ENCODE data around the gene GORAB. TPM values are rescaled to one million over a fixed set of nuclear protein-coding genes. Genes with fewer than 3 reads are reported as not detected.
A peak's percentile ranks its signal among the peaks of the same experiment; 100 is the strongest.

The GORAB gene
- total and polyA plus RNA-seq, 4 donors = 12.1 to 18.3 (median 13.2) TPM

DNA sequence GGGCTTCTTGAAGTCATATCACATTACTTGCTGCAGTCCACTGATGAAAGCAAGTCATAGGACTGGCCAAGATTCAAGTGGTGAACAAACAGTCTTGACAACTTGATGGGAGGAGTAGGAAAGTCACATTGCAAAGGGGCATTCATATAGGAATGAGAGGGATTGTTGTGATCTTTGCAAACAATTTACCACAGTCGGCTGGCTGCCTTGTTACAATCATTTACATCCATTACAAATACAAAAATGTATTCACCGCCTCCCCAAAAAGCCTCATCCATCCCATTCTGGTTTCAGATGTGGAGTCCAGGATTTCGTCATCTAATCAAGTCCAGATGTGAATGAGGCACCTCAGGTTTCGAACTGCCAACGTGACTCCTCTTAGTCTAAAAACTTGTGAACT is 26.8 kb downstream of the GORAB start:
- no peaks in the 10 kb centered on the region for H3K4me1 ChIP-seq (ENCODE audit: control insufficient read depth, insufficient read depth, low read length)
- DNase-seq (ENCODE audit: low read depth in 4 of 6, low spot score in 6 of 6) = no peak
- peaks cover 3% of the 10 kb centered on the region for H3K36me3 ChIP-seq (ENCODE audit: control insufficient read depth, insufficient read depth, low read length)
- 100% methylated on average over 2 of the region's 5 CpGs for WGBS (ENCODE audit: insufficient coverage)
- no peak overlapping the region for H3K27ac ChIP-seq (ENCODE audit: low read depth, low read length)
- H3K27me3 ChIP-seq (ENCODE audit: control insufficient read depth, insufficient read depth, low read length) = no peaks in the 10 kb centered on the region
- no peak overlapping the region for H3K4me3 ChIP-seq (ENCODE audit: low read depth, low read length)
- H3K9me3 ChIP-seq (ENCODE audit: control insufficient read depth, insufficient read depth, low read length) = no peaks in the 10 kb centered on the region

- Histone ChIP-seq H3K9me3 (ENCODE audit: control insufficient read depth, insufficient read depth, low read length) (no peaks in the 10 kb centered on the region), H3K27ac (ENCODE audit: low read depth, low read length) (no peak overlapping the region), H3K4me1 (ENCODE audit: control insufficient read depth, insufficient read depth, low read length) (no peaks in the 10 kb centered on the region), H3K4me3 (ENCODE audit: low read depth, low read length) (no peak overlapping the region), H3K27me3 (ENCODE audit: control insufficient read depth, insufficient read depth, low read length) (no peaks in the 10 kb centered on the region), H3K36me3 (ENCODE audit: control insufficient read depth, insufficient read depth, low read length) (peaks cover under 1% of the 10 kb centered on the region)
- DNase-seq (ENCODE audit: low read depth in 4 of 6, low spot score in 6 of 6) = no peak
- WGBS (ENCODE audit: insufficient coverage) = 84% methylated on average over 2 of the region's 2 CpGs
Measured at GRCh38 chr1:170559166-170559565, 27.2 kb downstream of the GORAB start.

GRCh38 chr1:170560681-170561285 is 28.8 kb downstream of the GORAB start:
- Histone ChIP-seq H3K36me3 (ENCODE audit: control insufficient read depth, insufficient read depth, low read length) (no peaks in the 10 kb centered on the region), H3K4me1 (ENCODE audit: control insufficient read depth, insufficient read depth, low read length) (no peaks in the 10 kb centered on the region), H3K27me3 (ENCODE audit: control insufficient read depth, insufficient read depth, low read length) (no peaks in the 10 kb centered on the region), H3K27ac (ENCODE audit: low read depth, low read length) (no peak overlapping the region), H3K9me3 (ENCODE audit: control insufficient read depth, insufficient read depth, low read length) (no peaks in the 10 kb centered on the region), H3K4me3 (ENCODE audit: low read depth, low read length) (no peak overlapping the region)
- WGBS (ENCODE audit: insufficient coverage) = 100% methylated on average over 1 of the region's 4 CpGs
- DNase-seq (ENCODE audit: low read depth in 4 of 6, low spot score in 6 of 6) = no peak

DNA sequence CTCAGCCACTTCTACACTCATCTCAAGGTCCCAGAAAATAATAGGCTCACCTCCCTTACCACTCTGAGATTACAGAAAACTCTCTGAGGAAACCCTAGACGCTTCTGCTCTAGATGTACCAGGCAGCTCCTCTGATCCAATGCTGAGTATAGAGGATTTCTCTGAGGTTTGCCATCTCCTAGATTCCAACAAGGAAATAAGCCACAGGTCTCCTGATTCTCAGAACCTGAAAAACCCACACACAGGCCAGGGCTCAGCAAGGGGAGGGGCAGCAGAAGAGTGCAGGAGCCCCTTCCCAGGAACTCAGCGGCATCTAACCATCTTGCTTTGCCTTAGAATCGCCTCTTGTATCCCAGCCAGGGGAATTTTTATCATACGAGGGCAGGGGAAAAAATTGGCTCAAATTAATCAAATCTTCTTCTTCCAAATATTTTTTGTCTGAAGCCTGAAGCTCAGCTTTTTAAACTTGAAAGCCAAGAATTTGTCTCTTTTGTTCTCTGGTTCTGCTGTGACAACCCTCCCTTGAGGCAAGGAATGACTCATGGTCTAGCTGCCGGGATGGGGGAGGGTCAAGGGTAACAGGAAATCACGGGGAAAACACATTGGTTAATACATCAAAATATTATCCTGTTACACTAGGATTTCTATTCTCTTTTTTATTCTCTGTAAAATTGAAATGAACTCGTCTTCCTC is 30.8 kb downstream of the GORAB start:
- no peaks in the 10 kb centered on the region for H3K4me1 ChIP-seq (ENCODE audit: control insufficient read depth, insufficient read depth, low read length)
- no peaks in the 10 kb centered on the region for H3K9me3 ChIP-seq (ENCODE audit: control insufficient read depth, insufficient read depth, low read length)
- WGBS (ENCODE audit: insufficient coverage) = no CpG with 5 or more reads among the region's 7 CpGs
- no peak overlapping the region for H3K4me3 ChIP-seq (ENCODE audit: low read depth, low read length)
- DNase-seq (ENCODE audit: low read depth in 4 of 6, low spot score in 6 of 6) = peak in 1 of 6 donors; percentile 22
- H3K27ac ChIP-seq (ENCODE audit: low read depth, low read length) = peak overlapping the region; percentile 16
- H3K27me3 ChIP-seq (ENCODE audit: control insufficient read depth, insufficient read depth, low read length) = no peaks in the 10 kb centered on the region
- no peaks in the 10 kb centered on the region for H3K36me3 ChIP-seq (ENCODE audit: control insufficient read depth, insufficient read depth, low read length)

GRCh38 chr1:170567214-170567613 is 35.2 kb downstream of the GORAB start:
- no peak for DNase-seq (ENCODE audit: low read depth in 4 of 6, low spot score in 6 of 6)
- Histone ChIP-seq H3K27me3 (ENCODE audit: control insufficient read depth, insufficient read depth, low read length) (no peaks in the 10 kb centered on the region), H3K36me3 (ENCODE audit: control insufficient read depth, insufficient read depth, low read length) (no peaks in the 10 kb centered on the region), H3K9me3 (ENCODE audit: control insufficient read depth, insufficient read depth, low read length) (no peaks in the 10 kb centered on the region), H3K27ac (ENCODE audit: low read depth, low read length) (no peak overlapping the region), H3K4me1 (ENCODE audit: control insufficient read depth, insufficient read depth, low read length) (no peaks in the 10 kb centered on the region), H3K4me3 (ENCODE audit: low read depth, low read length) (no peak overlapping the region)
- 94% methylated on average over 2 of the region's 3 CpGs for WGBS (ENCODE audit: insufficient coverage)

GRCh38 chr1:170568197-170568596 is 36.2 kb downstream of the GORAB start:
- no peaks in the 10 kb centered on the region for H3K27me3 ChIP-seq (ENCODE audit: control insufficient read depth, insufficient read depth, low read length)
- DNase-seq (ENCODE audit: low read depth in 4 of 6, low spot score in 6 of 6) = no peak
- H3K4me1 ChIP-seq (ENCODE audit: control insufficient read depth, insufficient read depth, low read length) = no peaks in the 10 kb centered on the region
- H3K4me3 ChIP-seq (ENCODE audit: low read depth, low read length) = no peak overlapping the region
- no peak overlapping the region for H3K27ac ChIP-seq (ENCODE audit: low read depth, low read length)
- H3K9me3 ChIP-seq (ENCODE audit: control insufficient read depth, insufficient read depth, low read length) = no peaks in the 10 kb centered on the region
- H3K36me3 ChIP-seq (ENCODE audit: control insufficient read depth, insufficient read depth, low read length) = no peaks in the 10 kb centered on the region

DNA sequence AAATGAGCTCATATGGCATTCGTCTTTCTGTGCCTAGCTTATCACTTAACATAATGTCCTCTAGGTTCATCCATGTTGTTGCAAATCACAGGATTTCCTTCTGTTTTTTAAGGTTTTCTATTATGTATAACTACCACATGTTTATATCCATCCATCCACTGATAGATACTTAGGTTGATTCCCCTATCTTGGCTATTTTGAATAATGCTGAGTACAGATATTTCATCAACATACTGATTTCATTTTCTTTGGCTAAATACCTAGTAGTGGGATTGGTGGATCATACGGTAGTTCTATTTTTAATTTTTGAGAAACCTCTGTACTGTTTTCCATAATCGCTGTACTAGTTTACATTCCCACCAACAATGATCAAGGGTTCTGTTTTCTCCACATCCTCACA is 45.0 kb downstream of the GORAB start:
- no CpG with 5 or more reads among the region's 3 CpGs for WGBS (ENCODE audit: insufficient coverage)
- Histone ChIP-seq H3K27me3 (ENCODE audit: control insufficient read depth, insufficient read depth, low read length) (no peaks in the 10 kb centered on the region), H3K27ac (ENCODE audit: low read depth, low read length) (no peak overlapping the region), H3K36me3 (ENCODE audit: control insufficient read depth, insufficient read depth, low read length) (no peaks in the 10 kb centered on the region), H3K4me1 (ENCODE audit: control insufficient read depth, insufficient read depth, low read length) (no peaks in the 10 kb centered on the region), H3K4me3 (ENCODE audit: low read depth, low read length) (no peak overlapping the region), H3K9me3 (ENCODE audit: control insufficient read depth, insufficient read depth, low read length) (no peaks in the 10 kb centered on the region)
- no peak for DNase-seq (ENCODE audit: low read depth in 4 of 6, low spot score in 6 of 6)

DNA sequence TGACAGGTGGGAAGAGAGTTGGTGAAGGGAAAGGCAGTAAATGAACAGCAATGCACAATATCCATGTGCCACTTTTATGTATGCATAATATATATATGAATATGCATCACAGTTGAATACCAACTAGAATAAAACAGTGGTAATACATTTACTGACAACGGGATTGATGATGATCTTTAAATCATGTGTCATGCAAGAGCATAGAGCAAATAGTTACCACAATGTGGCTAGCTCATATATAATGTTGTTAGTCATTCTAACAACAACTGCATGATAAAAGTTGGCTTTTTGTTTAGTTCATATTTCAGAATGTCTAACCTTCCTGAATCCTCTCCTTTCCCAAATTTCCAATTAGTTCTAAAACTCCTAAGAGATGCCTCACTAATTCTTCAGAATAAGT is 46.4 kb downstream of the GORAB start:
- Histone ChIP-seq H3K27me3 (ENCODE audit: control insufficient read depth, insufficient read depth, low read length) (no peaks in the 10 kb centered on the region), H3K4me3 (ENCODE audit: low read depth, low read length) (no peak overlapping the region), H3K9me3 (ENCODE audit: control insufficient read depth, insufficient read depth, low read length) (no peaks in the 10 kb centered on the region), H3K27ac (ENCODE audit: low read depth, low read length) (no peak overlapping the region), H3K36me3 (ENCODE audit: control insufficient read depth, insufficient read depth, low read length) (no peaks in the 10 kb centered on the region), H3K4me1 (ENCODE audit: control insufficient read depth, insufficient read depth, low read length) (no peaks in the 10 kb centered on the region)
- DNase-seq (ENCODE audit: low read depth in 4 of 6, low spot score in 6 of 6) = no peak
- no CpG with 5 or more reads among the region's 1 CpG for WGBS (ENCODE audit: insufficient coverage)

DNA sequence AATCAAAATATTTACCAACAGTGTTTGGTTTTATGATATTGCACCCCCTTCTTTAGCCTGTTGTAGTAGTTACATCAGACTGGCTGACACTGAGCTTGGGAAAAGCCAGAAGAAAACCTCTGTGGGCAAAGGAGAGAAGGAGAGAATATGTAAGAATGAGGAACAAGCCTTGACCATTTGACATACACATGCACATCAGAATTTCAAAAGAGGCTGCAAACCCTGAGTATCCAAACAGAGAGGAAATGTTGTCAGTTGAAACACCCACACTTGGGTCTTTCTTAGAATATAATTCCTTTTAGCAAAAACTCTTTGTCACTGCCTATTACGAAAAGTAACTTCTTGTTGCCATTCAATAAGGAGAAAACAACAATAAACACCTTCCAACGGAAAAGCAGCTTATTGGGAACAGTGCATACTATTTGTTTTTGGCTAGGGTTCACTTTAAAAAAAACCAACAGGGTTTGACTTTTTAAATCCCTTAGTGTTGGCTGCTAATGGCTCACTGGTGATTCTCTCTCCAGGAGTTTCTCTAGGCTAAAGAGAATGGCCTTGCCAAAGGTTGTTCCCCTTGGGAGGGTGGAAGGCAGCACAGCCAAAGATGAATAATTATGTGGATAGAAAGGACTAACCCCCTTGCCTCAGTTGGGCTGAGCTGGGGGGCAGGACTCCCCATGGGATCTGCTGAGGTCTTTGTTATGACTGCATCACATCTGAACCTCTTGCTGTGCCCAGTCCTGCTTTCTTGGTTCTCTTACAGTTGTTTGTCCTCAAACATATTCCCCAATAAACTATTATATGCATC is 48.9 kb downstream of the GORAB start:
- no peak for DNase-seq (ENCODE audit: low read depth in 4 of 6, low spot score in 6 of 6)
- H3K27ac ChIP-seq (ENCODE audit: low read depth, low read length) = no peak overlapping the region
- H3K27me3 ChIP-seq (ENCODE audit: control insufficient read depth, insufficient read depth, low read length) = no peaks in the 10 kb centered on the region
- H3K4me1 ChIP-seq (ENCODE audit: control insufficient read depth, insufficient read depth, low read length) = no peaks in the 10 kb centered on the region
- H3K4me3 ChIP-seq (ENCODE audit: low read depth, low read length) = no peak overlapping the region
- no CpG with 5 or more reads among the region's 2 CpGs for WGBS (ENCODE audit: insufficient coverage)
- no peaks in the 10 kb centered on the region for H3K9me3 ChIP-seq (ENCODE audit: control insufficient read depth, insufficient read depth, low read length)
- H3K36me3 ChIP-seq (ENCODE audit: control insufficient read depth, insufficient read depth, low read length) = no peaks in the 10 kb centered on the region
